ENCODE results near the gene TBX5. TPM values are rescaled to one million over a fixed set of nuclear protein-coding genes. Genes with fewer than 3 reads are reported as not detected.

The TBX5 gene
- total and polyA plus RNA-seq, 2 donors (not counting 1 experiment from before 2014, with no cell fraction given) = not detected

DNA sequence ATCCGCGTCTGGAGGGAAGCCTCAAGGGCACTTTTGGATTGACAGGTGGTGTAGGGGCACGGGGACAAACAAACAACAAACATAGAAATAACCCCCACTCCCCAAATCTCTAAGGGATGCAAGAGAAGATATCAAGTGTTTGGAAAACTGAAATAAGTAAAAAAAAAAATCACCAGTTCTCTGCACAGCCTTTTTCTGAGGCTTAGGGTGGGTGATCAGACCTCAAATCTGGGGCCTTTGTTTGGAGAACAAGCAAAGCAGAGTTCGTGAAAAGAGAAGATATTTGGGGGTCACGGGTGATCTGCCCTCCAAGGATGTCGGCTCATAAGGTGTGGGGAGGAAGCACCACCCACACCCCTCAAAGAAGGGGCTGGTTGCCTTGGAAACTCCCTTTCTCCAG, 10.7 kb downstream of the TBX5 start:
- ATAC-seq (ENCODE audit: low read depth) (no peak), DNase-seq (no peak)
- H3K27ac Mint-ChIP-seq = no peak overlapping the region
- Histone ChIP-seq H3K36me3 (replicated peaks in 1 of 2; ENCODE audit: control extremely low read depth in 1 of 2, control insufficient read depth in 1 of 2, extremely low read depth in 1 of 2, insufficient read depth in 2 of 2, low read length in 1 of 2) (no peaks in the 10 kb centered on the region), H2AFZ (ENCODE audit: insufficient read depth, low read depth, low read length, poor library complexity, severe bottlenecking) (no peak overlapping the region), H3K9ac (ENCODE audit: low read length) (no peak overlapping the region), H3K27ac (ENCODE audit: low read length in 2 of 2) (no peak overlapping the region), H3K4me2 (replicated peaks; ENCODE audit: low read depth, low read length, poor library complexity, severe bottlenecking) (no peak overlapping the region), H4K20me1 (ENCODE audit: control insufficient read depth, insufficient read depth, low read length, poor library complexity, severe bottlenecking) (no peaks in the 10 kb centered on the region), H3K79me2 (ENCODE audit: control insufficient read depth, insufficient read depth, low read length) (no peaks in the 10 kb centered on the region), H3K9me3 (ENCODE audit: control extremely low read depth in 1 of 3, control insufficient read depth in 2 of 3, insufficient read depth in 1 of 3, low read length in 2 of 3) (no peaks in the 10 kb centered on the region), H3K27me3 (replicated peaks in 1 of 4; ENCODE audit: control extremely low read depth in 1 of 4, control insufficient read depth in 3 of 4, insufficient read depth in 4 of 4, low read length in 3 of 4) (peaks cover 0 to 60% (median 36%) of the 10 kb centered on the region in 4 experiments), H3K4me1 (ENCODE audit: control insufficient read depth in 2 of 2, insufficient read depth in 2 of 2, low read length in 2 of 2) (no peaks in the 10 kb centered on the region), H3K4me3 (ENCODE audit: control extremely low read depth in 1 of 5, extremely low read depth in 1 of 5, insufficient read depth in 1 of 5, low read depth in 2 of 5, low read length in 4 of 5) (no peak overlapping the region)
- WGBS (ENCODE audit: insufficient coverage) = no CpG with 5 or more reads among the region's 6 CpGs
- intact Hi-C loops (cut with micrococcal nuclease) = no loop called here
- CTCF ChIA-PET = no interaction called here
- no peak overlapping the region for H3K4me3 Mint-ChIP-seq
- TF ChIP-seq, protein P1, sequence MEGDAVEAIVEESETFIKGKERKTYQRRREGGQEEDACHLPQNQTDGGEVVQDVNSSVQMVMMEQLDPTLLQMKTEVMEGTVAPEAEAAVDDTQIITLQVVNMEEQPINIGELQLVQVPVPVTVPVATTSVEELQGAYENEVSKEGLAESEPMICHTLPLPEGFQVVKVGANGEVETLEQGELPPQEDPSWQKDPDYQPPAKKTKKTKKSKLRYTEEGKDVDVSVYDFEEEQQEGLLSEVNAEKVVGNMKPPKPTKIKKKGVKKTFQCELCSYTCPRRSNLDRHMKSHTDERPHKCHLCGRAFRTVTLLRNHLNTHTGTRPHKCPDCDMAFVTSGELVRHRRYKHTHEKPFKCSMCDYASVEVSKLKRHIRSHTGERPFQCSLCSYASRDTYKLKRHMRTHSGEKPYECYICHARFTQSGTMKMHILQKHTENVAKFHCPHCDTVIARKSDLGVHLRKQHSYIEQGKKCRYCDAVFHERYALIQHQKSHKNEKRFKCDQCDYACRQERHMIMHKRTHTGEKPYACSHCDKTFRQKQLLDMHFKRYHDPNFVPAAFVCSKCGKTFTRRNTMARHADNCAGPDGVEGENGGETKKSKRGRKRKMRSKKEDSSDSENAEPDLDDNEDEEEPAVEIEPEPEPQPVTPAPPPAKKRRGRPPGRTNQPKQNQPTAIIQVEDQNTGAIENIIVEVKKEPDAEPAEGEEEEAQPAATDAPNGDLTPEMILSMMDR (IDR thresholded peaks at IDR 0.05) = no peak
- TF ChIP-seq EZH2 (IDR thresholded peaks at IDR 0.05; ENCODE audit: borderline replicate concordance, insufficient read depth, low read depth, low read length, poor library complexity, severe bottlenecking) = no peak
- H3K27me3 Mint-ChIP-seq = peaks cover 87% of the 10 kb centered on the region
- H3K4me1 Mint-ChIP-seq = no peaks in the 10 kb centered on the region
- no peaks in the 10 kb centered on the region for H3K9me3 Mint-ChIP-seq (ENCODE audit: insufficient read depth)
- POLR2A ChIA-PET = no interaction called here

DNA sequence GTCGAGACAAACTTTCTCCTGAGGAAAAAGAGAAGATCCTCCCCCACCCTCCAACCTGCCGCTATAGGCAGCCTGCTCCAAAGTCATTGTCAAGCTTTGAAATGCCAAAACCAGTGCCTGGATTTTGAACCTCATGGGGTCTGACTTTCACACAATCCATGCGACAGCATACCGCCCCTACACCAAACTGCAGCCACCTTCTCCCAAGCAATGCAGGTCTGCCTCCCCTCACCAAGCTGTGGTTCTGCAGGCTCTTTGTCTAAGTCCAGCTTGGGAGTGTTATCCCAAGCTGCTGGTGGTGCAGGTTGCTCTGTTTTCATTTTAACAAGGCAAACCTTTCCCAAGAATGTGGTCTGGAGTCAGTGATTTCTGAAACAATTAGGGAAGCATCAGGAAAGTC, 12.4 kb downstream of the TBX5 start:
- no peaks in the 10 kb centered on the region for H4K20me1 ChIP-seq (ENCODE audit: control insufficient read depth, insufficient read depth, low read length, poor library complexity, severe bottlenecking)
- ChIA-PET CTCF (no interaction called here), POLR2A (no interaction called here)
- no peaks in the 10 kb centered on the region for H3K79me2 ChIP-seq (ENCODE audit: control insufficient read depth, insufficient read depth, low read length)
- no peak overlapping the region for H3K27ac ChIP-seq (ENCODE audit: low read length in 2 of 2)
- H2AFZ ChIP-seq (ENCODE audit: insufficient read depth, low read depth, low read length, poor library complexity, severe bottlenecking) = no peak overlapping the region
- TF ChIP-seq, protein P1 (IDR thresholded peaks at IDR 0.05) = no peak
- no peak for TF ChIP-seq EZH2 (IDR thresholded peaks at IDR 0.05; ENCODE audit: borderline replicate concordance, insufficient read depth, low read depth, low read length, poor library complexity, severe bottlenecking)
- H3K4me2 ChIP-seq (replicated peaks; ENCODE audit: low read depth, low read length, poor library complexity, severe bottlenecking) = no peak overlapping the region
- H3K27me3 ChIP-seq (replicated peaks in 1 of 4; ENCODE audit: control extremely low read depth in 1 of 4, control insufficient read depth in 3 of 4, insufficient read depth in 4 of 4, low read length in 3 of 4) = peaks cover 0 to 46% (median 30%) of the 10 kb centered on the region in 4 experiments
- WGBS (ENCODE audit: insufficient coverage) = 17% methylated on average over 3 of the region's 4 CpGs
- H3K9me3 ChIP-seq (ENCODE audit: control extremely low read depth in 1 of 3, control insufficient read depth in 2 of 3, insufficient read depth in 1 of 3, low read length in 2 of 3) = no peaks in the 10 kb centered on the region
- ATAC-seq (ENCODE audit: low read depth) (no peak), DNase-seq (no peak)
- Mint-ChIP-seq H3K4me3 (no peak overlapping the region), H3K27ac (no peak overlapping the region), H3K4me1 (no peaks in the 10 kb centered on the region), H3K27me3 (peaks cover 71% of the 10 kb centered on the region), H3K9me3 (ENCODE audit: insufficient read depth) (no peaks in the 10 kb centered on the region)
- no peak overlapping the region for H3K4me3 ChIP-seq (ENCODE audit: control extremely low read depth in 1 of 5, extremely low read depth in 1 of 5, insufficient read depth in 1 of 5, low read depth in 2 of 5, low read length in 4 of 5)
- intact Hi-C loops (cut with micrococcal nuclease) = no loop called here
- no peaks in the 10 kb centered on the region for H3K4me1 ChIP-seq (ENCODE audit: control insufficient read depth in 2 of 2, insufficient read depth in 2 of 2, low read length in 2 of 2)
- H3K36me3 ChIP-seq (replicated peaks in 1 of 2; ENCODE audit: control extremely low read depth in 1 of 2, control insufficient read depth in 1 of 2, extremely low read depth in 1 of 2, insufficient read depth in 2 of 2, low read length in 1 of 2) = no peaks in the 10 kb centered on the region
- H3K9ac ChIP-seq (ENCODE audit: low read length) = no peak overlapping the region

Data from B cell (primary cell).